Activated CD4-positive, alpha-beta T cell treated with anti-CD3 and anti-CD28 coated beads, Interleukin-2, amount 50 U/mL, for 1 hour (primary cell): ENCODE results near the gene RAB30.

Experiments
- DNase-seq: peaks from one replicate; pipeline ENCODE4 v3.0.0-alpha.2; 2020

The RAB30 gene, protein sequence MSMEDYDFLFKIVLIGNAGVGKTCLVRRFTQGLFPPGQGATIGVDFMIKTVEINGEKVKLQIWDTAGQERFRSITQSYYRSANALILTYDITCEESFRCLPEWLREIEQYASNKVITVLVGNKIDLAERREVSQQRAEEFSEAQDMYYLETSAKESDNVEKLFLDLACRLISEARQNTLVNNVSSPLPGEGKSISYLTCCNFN

DNA sequence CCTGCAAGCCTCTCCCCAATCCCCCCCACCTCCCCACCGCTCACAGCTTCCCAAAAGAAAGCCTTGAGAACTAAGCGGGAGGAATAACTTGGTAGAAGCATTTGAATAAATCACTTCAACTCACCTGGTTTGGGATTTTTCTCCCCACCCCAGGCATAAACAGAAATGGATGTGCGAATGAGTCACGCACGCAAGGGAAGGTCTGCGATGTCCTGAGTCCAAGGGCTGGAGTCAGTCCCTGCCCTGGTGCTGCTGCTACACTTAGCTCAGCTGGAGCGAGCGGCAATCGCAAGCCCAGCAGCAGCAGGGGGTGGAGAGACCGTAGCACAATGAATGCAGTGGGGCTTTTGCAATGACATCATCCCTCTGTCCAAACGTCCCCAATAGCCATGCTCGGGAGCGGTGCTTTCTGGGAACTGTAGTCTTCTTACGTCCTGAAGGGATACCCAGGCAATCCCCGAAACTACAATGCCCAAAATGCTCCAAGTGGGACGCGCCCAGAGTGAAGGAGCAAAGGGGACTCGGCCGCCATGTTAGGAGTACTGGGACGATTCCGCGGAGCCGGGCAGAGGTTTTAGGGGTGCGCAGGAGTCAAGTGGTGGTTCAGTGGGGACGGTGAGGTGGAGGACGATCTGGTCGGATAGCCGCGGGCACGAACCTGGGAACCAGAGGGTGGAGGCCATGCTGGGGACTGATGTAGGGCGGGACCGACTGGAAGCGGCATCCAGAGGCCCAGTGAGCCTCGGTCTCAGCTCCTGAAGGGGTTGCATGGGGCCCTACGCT lies at the start of gene RAB30:
TSS of gene RAB30 (minus strand) at position 331 of the 783 bp plus-strand sequence. CDS start 74,581 bp downstream, outside the sequence.
- DNase-seq: peak; percentile 90

DNA sequence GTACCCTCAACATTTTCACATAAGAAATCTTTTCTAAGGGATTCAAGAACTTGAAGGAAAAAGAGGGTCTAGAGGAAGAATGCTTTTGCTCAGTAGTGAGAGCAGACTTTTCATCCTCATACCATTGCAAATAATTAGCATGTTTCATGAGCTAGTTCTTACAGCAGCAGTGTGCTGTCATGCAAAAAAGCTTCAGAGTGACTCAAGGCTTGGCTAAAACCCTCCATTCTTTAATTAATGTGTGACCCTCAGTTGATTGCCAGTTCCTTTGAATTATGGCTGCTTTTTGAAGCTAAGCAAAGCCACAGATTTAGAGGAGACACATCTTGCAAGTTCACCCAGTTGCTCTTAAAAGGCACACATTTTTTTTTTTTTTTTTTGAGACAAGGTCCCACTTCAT lies 48.6 kb upstream of the RAB30 start:
- no peak for DNase-seq

DNA sequence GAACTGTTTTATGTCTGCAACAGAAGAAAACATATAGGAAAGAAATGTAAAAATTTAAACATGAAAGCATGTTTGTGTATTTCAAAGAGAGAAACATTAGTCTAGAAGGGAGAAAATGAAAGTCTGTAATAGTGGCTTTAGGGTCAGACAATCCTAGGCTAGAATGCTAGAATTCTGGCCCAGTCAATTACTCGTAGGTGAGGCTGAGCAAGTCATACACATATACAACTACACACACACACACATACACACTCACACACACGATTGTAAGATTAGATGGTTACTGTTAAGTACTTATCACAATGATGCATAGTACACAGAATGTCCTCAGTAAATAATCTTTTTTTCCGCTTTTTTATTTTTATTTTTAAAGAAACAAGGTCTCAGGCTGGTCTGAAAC lies 47.5 kb upstream of the RAB30 start:
- no peak for DNase-seq

DNA sequence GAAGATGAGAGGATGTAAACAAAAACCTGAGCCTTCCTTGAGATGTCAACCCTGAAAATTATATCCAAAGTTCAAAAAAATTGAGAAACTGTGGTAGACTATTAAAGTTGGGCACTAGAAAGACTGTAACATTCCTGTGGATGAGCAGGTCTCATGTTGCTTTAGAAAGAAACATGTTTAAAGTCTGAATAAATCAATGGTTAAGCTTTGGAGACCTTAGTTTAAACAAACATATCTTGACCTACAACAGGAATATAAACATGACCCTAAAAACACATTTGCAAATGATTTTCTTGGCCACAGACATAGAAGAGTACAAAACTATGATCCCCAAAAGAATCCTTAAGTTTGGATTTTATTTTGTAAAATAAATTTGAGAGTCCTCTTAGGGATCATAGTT lies 47.1 kb upstream of the RAB30 start:
- no peak for DNase-seq

DNA sequence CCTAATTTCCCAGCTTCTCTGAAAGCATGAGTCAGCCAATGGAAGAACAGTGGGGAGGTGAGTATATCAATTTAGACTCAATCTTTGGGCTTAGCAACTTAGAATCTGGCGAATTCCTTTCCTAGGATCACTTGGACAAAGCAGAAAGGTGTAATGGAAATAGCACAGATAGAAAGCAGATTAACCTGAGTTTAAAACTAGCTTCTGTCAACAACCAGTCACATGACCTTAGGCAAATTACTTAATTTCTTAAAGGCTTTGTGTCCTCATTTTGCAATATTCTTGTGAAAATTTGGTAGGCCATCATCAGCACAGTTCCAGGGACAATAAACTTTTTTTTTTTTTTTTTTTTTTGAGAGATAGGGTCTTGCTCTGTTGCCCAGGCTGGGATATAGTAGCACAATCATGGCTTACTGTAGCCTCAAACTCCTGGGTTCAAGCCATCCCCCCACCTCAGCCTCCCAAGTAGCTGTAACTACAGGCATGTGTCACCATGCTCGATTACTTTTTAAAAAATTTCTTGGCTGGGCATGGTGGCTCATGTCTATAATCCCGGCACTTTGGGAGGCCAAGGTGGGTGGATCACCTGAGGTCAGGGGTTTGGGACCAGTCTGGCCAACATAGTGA lies 44.4 kb upstream of the RAB30 start:
- DNase-seq: no peak

DNA sequence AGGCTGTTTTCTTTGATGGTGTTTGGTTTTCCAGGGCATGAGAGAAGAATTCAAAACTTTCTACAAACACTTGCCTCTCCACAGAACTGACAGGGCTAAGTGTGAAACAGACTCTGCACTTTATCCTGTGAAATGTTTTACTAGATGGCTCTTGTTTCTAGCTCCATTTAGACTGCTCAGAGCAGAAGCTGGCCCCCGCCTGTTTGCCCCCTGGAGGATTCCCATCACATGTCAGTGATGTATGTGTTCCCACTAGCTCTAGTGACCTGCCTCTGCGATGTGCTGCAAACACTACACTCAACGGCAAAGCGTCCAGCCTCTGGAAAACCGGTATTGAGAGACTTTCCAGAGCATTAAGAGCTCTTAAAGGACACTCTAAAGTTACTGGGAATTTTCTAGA lies 43.9 kb upstream of the RAB30 start:
- DNase-seq: no peak

DNA sequence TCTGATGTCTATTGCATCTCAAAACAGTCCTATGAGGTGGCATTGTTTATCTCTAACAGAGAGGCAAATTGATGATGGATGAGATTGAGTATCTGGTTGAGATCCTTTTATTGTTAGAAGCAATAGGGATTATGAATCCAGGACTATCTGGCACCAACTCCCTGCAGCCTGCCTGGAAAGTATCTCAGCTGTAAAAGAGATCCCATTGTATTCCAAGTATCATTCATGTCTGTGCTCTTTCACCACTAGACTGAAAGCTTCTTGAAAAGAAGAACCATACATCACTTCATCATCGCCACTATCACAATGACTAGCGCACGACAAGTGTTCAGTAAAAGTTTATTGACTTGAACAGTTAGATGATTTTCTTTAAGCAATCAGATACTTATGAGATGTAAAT lies 43.3 kb upstream of the RAB30 start:
- no peak for DNase-seq

DNA sequence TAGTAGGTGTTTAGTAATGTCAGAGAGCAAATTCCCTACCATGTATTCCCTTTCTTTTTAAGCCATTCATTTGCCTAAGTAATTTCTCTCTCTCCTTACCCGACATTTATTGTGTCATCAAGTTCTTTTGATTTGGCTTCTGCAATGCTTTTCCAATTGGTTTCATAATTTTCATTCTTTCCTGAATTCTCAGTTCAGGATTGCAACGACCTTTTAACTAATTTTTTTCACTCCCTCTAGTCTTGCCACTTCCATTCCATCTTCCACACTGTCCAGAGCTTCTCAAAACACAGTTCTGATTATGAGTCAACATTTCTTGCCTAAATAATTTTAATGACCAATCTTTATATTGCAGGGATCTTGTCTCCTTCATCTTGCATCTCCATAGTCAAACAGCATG lies 41.2 kb upstream of the RAB30 start:
- no peak for DNase-seq

DNA sequence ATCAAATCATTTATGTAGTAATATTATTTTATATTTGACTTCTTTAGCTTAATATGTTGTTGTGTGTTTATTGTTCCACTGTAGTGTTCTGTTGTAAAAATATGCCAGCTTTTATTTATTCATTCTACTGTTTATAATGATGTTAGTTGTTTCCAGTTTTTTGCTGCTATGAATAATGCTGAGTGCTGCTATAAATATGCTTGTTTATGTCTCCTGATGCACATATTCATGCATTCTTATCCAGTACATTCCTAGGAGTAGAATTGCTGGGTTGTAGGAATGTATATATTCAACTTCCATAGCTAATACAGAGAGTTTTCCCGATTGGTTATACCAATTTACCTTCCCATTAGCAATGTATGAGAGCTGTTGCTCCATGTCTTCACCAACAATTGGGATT lies 33.5 kb upstream of the RAB30 start:
- DNase-seq: no peak

DNA sequence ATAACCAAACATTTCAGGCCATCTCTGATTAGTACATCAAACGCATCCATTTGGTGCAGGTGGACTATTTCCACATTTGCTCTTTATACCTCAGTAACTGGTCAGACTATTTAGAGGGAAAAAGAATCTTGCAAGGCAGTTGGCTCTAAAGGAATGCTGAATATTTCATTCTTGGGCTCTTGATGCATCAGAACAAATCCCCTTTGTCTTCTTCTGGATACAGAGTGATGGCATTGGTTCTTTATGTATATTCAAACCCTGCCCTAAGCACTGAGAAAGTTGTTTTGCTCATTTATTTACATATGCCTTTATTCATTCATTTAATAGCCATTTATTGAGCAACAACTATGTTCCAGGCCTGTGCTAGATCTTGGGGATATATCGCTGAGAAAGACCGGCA lies 31.1 kb upstream of the RAB30 start:
- DNase-seq: no peak

DNA sequence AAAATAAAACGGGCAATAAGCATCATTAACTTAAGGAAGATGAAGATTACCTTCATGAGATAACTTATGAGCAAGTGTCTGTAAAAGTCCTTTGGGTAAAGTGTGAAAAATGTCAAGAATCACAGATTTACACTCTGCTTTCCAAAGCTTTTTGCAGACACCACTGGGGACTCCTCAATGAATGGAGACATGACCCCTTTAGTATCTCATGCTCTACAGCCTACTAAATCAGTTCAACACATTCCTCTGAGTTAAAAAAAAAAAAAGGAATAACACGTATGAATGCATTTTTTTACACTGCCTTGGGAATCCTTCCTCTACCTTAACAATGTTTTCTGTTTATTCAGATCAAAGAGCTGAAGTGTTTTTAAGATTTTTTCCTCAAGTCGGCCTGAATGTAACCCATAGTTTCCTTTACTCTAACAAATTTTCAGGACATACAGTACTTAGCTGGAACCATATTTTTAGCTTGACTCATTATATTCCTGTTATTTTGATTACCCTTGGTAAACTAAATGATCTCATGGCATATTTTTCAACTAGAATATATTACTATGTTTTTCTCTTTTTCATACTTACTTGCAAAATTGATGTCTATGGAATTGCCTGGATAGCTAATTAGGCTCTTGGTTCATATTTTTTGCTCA lies 25.9 kb upstream of the RAB30 start:
- DNase-seq: no peak

DNA sequence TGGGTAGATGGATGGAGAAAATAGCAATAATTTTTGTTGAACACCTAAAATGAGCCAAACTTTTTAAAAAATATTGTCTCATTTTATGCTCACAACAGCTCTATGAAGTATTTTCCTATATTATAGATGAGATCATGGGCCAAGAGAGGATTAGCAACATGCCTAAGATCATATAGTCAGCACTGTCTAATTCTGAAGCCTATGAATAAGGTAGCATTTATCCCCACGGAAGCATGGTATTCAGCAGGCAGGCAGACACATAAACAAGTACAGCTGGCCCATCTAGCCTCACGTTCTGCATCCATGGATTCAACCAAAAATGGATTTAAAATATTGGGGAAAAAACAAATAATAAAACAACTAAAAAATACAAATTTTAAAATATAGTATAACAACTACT lies 21.9 kb upstream of the RAB30 start:
- no peak for DNase-seq

DNA sequence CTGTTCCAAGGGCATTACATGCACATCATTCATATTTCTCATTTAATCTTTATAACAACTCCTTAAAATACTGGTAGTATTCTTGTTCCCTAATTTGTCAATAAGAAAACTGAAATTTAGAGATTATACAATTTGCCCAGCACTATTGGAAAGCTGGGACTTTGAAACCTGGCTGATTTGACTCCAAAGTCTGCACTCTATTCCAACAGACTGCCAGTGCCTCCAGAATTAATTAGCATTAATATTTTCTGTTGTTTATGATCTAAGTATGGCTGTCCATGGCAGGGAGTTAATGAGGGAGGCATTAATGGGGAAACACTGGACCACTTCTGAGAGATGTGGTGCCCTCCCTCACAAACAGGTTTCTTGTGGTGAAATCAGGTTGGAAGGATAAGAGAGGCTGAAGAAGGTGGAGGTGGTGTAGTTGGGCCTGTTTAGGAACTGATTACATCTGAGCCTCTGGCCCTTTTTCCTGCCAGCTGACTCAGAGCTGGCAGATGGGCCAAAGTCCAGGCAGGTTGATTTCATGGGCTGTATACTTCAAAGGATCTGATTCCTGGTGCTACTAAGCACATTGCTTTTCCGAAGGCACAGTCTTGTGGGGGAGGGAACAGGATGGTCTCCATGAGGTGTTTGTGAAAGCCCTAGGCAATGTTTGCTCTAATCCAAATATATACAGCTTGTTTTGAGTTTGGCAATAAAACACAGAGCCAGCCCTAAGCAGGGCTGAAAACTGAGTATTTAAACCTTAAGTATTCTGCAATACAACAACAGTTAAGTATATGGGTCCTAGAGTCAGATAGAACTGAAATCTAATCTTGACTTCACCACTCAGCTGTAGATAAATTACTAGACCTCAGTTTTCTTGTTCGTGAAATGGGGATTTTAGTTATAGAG lies 21.0 kb upstream of the RAB30 start:
- no peak for DNase-seq

DNA sequence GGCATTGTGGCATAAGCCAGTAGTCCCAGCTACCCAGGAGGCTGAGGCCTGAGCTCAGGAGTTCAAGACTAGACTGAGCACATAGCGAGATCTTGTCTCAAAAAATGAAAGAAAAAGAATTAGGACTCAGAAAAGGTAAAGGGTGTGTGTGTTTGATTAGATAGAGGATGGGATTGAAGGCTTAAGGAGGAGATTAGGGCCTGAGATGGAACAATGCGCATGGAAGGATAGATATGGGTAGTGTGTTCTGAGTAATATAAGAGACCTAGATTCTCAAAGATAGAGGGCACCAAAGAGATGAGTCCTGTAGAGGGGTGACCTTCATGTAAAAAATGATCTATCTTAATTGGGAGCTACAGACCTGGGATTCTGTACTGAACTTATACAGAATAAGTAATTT lies 17.3 kb upstream of the RAB30 start:
- no peak for DNase-seq

DNA sequence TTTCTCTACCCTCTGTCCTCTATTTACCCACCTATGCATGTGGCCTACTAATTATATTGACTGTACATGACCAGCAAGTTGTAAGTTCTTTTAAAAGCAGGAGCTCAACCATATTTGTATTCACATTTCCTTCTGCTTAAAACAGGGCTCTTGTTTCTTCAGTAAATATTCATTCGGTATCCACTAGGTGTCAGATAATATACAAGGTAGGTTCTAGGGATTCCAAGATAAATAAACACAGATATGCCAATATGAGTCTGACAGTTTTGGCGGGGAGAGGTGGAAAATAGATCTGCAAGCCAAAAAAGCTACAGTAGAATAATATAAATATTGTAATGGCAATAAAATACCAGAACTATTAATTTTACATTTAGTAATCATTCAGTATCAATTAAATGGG lies 15.3 kb upstream of the RAB30 start:
- no peak for DNase-seq

DNA sequence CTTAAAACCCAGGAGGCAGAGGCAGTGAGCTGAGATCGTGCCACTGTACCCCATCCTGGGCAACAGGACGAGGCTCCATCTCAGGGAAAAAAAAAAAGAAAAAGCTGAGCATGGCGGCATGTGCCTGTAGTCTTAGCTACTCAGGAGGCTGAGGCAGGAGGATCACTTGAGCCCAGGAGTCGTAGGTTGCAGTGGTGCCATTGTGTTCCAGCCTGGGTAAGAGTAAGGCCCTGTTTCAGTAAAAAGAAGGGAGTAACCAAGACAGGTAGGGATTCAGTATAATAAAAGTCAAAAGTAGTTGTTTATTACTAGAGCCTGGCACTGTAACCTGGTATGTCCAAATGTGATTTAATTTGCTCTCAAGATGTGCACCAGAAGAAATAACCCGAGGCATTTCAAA lies 8.1 kb upstream of the RAB30 start:
- no peak for DNase-seq

DNA sequence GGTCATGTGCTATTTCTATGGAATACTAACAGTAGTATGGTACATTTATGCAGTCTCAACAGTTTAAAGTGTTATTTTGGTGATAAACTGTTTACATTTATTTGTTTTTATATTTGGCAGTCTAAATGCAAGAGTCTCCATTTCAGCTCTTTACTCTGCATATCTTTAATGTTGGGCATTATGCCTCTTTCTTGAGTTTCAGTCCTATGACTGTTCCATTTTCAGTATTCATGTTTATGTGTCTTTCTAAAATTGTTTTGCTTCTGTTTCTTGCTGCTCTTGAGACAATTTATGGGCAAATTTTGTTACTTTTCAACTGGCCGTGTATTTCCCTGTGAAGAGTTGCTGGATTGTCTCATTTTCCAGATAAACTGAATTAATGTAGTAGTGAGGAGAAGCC lies 6.6 kb upstream of the RAB30 start:
- no peak for DNase-seq

DNA sequence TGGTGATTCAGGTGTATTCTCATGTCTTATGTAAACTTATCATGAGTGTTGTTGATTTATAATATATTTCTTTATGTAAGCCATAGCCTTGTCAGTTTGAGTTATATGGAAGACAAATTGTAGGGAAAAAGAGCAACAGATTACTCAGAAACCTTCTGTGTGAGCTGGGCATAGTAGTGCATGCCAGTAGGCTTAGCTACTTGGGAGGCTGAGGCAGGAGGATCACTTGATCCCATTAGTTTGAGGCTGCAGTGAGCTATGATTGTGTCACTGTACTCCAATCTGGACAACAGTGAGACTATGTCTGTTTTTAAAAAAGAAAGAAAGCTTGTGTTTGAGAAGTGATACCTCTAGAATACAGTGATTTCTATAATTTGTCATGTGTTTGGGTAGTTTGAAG lies 2.2 kb upstream of the RAB30 start:
- no peak for DNase-seq

DNA sequence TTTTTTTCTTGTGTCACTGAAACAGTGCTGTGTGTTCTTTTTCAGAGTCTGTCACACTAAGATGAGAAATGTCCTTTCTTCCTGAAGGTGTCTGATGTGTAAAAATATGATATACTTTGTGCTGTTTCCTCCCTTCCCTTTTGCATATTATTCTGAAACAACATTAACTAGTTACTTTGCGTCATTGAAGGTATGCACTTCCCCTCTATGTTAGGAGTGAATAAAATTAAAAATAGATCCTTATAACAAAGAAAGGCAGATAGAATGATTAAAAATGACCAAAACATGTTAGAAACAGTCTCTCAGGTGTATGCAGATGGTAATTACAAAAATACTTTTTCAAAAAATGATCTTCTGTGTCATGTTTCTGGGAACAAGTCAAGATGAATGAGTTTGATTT lies 1.6 kb upstream of the RAB30 start:
- DNase-seq: no peak

DNA sequence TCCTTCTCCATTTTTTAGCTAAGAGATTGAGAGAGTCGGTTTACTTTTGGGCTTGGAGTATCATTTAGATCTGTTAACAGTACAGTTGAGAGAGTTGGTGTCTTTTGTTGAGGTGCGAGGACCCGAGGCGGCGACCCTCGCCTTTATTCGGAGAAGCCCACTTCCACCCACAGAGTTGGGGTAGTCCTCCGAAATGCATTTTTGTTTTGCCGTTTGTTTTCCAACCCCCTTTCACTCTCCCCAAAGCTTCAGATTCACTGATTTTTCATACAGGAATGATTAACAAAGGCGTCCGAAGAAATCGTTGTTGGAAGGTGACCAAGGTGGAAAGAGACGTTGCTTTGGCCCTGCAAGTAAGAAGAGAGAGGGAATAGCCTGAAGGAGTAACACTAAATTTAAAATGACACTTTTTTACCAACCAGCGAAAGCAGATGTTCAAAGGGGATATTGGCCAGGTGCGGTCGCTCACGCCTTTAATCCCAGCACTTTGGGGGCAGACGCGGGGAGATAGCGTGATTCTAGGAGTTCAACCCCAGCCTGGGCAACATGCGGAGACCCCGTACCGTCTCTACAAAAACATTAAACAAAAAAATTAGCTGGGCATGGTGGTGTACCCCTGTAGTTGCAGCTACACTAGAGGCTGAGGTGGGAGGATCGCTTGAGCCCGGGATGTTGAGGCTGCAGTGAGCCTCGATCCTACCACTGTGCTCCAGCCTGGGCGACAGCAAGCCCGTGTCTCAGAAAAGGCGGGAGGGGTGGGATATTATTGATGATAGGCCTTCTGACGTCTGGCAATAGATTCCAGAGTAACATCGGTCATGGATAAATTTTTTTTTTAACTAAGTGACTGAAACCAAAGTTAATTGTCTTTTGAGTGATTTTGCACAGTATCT lies 899 bp upstream of the RAB30 start:
- DNase-seq: no peak

DNA sequence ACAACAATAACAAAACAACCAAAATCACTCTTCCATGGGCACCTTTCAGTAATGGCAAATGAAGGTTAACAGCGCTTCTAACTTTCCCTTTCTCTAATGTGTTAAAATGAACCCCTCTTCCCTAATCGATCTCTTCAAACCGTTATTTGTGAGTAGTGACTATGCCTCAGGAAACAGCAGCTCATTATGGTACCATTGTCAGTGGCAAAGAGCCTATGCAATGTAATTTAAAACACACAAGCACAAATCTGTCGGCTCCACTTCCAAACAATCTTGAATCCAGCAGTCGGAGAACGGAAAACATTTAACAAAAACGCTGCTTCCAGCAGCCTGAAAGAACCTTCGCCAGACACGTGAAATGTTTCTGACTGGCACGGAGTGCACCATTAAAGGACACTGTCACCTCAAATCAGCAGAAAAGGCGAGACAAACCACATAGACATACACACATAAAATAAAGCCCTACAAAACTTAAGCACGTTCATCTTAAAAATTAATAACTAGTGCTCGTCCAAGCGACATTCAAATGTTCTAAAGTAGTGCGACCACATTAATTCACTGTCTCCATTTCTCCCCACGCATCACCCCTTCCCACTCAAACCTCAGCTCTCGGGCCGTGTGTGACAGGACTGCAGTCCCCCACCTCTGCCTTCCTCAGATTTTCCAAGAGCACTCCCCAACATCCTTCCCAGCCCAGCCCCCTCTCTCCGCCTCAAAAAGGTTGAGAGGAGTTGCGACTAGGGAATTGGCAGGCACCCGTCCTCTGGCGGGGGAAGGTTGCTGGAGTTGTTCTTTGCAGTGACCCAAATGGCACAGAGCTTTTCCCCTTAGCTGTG lies 748 bp downstream of the RAB30 start:
- no peak for DNase-seq
